Measurements from ENCODE around the gene BSX.

- no peak for TF ChIP-seq POLR2AphosphoS5 (IDR thresholded peaks at IDR 0.05; ENCODE audit: insufficient read depth in 1 of 2, low read depth in 1 of 2)
- no peak for TF ChIP-seq CTCF (IDR thresholded peaks at IDR 0.05)
- TF ChIP-seq POLR2A (IDR thresholded peaks at IDR 0.05): no peak
These were observed 17.2 kb upstream of the BSX start for GRCh38 chr11:122998727-122999366.

Data from vagina (tissue), 2 donors.